ENCODE measurements around the gene NRG3. TPM values are rescaled to one million over a fixed set of nuclear protein-coding genes. Genes with fewer than 3 reads are reported as not detected.

Gene NRG3
- total and polyA plus RNA-seq, 7 donors = 0.03 to 0.10 TPM; not detected in 5

DNA sequence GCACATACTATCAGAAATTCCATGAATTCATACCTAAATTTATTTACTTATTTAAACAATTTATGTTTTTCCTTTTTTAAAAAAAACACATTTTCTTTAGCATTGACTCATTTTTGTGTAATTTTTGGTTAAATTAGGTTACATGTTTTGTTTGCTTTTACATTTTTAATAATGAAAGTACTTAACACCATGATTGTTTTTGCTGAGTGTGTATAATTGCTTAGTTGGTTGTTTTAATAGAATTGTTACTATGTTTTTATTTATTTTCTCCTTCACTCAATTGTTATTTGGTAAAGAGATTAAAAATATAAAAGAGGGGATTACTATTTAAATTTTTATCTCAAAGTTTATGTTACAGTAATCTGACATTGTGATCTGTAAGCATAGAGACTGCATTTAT, 508.4 kb downstream of the NRG3 start:
- DNase-seq (no peak), ATAC-seq (no peak)
- Histone ChIP-seq H3K4me3 (no peak overlapping the region), H3K36me3 (ENCODE audit: insufficient read depth in 1 of 2, low read depth in 1 of 2) (no peaks in the 10 kb centered on the region), H3K27me3 (ENCODE audit: insufficient read depth in 3 of 3, low read length in 2 of 3) (no peaks in the 10 kb centered on the region), H3K4me1 (no peaks in the 10 kb centered on the region), H3K27ac (no peak overlapping the region), H3K9me3 (no peaks in the 10 kb centered on the region)
- intact Hi-C loops (cut with DNase I) = no loop called here
- TF ChIP-seq CTCF (IDR thresholded peaks at IDR 0.05) = no peak

DNA sequence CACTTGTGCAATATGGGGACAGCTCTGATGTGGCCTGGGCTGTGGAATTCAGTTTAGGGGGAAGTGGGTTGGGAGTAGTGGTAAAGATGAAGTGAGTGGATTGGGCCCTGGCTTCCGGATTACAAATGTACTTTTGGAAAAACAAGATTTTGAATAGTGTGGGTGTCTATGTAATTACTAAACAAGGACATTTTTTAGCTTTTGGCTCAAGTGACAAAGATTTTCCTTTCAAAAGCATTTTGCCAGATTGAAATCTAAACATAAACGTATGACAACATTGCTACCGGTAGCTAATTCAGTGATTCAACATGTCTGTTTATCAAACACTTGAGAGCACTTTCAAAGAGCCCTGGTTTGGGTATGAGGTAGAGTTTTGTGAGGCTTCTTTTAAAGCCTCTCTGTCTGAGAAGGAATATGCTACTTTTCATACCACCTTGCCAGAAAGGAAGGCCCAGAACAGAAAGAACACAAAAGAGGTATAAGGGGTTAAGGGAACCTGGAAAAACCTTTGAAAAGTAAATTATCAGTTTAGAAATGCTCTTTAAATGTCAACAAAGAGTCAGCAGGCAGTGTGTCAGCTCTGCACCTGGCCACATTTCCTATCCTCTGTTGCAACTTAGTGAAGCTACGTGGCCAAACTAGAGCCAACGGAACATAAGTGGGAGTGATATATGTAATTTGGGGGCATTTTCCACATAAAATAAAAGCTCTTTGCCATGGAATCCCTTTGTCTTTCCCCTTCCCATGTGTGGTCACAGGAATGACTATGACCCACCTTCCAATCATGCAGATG, 516.1 kb downstream of the NRG3 start:
- H3K36me3 ChIP-seq (ENCODE audit: insufficient read depth in 1 of 2, low read depth in 1 of 2) = no peaks in the 10 kb centered on the region
- H3K9me3 ChIP-seq = no peaks in the 10 kb centered on the region
- ATAC-seq (no peak), DNase-seq (no peak)
- no peak for TF ChIP-seq CTCF (IDR thresholded peaks at IDR 0.05)
- H3K27ac ChIP-seq = no peak overlapping the region
- H3K4me3 ChIP-seq = no peak overlapping the region
- intact Hi-C loops (cut with DNase I) = no loop called here
- no peaks in the 10 kb centered on the region for H3K27me3 ChIP-seq (ENCODE audit: insufficient read depth in 3 of 3, low read length in 2 of 3)
- no peaks in the 10 kb centered on the region for H3K4me1 ChIP-seq
- 73 to 82% (median 81%) methylated on average over 5 of the region's 5 CpGs for WGBS, 3 donors

GRCh38 chr10:82391971-82392370, 517.0 kb downstream of the NRG3 start:
- Histone ChIP-seq H3K27ac (no peak overlapping the region), H3K4me1 (no peaks in the 10 kb centered on the region), H3K4me3 (no peak overlapping the region), H3K36me3 (ENCODE audit: insufficient read depth in 1 of 2, low read depth in 1 of 2) (no peaks in the 10 kb centered on the region), H3K27me3 (ENCODE audit: insufficient read depth in 3 of 3, low read length in 2 of 3) (no peaks in the 10 kb centered on the region), H3K9me3 (no peaks in the 10 kb centered on the region)
- DNase-seq (no peak), ATAC-seq (no peak)
- no peak for TF ChIP-seq CTCF (IDR thresholded peaks at IDR 0.05)
- WGBS, 3 donors = 53 to 70% (median 66%) methylated on average over 4 of the region's 4 CpGs
- intact Hi-C loops (cut with DNase I) = no loop called here

DNA sequence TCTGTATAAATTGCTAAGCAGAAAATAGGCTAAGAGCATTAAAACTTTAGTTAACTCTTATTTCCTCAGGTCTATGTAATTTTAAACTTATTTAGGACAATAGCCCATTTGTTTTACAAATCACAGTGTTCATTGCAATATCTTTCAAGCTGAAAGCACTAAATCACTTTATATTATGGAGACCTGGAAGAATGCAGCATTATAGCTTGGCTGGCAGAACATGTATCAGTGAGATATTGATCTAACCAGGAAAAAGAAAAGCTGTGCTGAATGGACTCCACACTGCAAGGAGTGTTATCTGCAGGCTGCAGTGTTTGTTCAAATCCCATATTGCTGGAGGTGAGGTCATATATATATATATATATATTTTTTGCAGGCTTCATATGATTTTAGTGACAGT, 517.5 kb downstream of the NRG3 start:
- ATAC-seq (no peak), DNase-seq (no peak)
- H3K4me3 ChIP-seq = no peak overlapping the region
- no peaks in the 10 kb centered on the region for H3K4me1 ChIP-seq
- no peaks in the 10 kb centered on the region for H3K9me3 ChIP-seq
- no peaks in the 10 kb centered on the region for H3K36me3 ChIP-seq (ENCODE audit: insufficient read depth in 1 of 2, low read depth in 1 of 2)
- intact Hi-C loops (cut with DNase I) = no loop called here
- no peak for TF ChIP-seq CTCF (IDR thresholded peaks at IDR 0.05)
- no peak overlapping the region for H3K27ac ChIP-seq
- no peaks in the 10 kb centered on the region for H3K27me3 ChIP-seq (ENCODE audit: insufficient read depth in 3 of 3, low read length in 2 of 3)

DNA sequence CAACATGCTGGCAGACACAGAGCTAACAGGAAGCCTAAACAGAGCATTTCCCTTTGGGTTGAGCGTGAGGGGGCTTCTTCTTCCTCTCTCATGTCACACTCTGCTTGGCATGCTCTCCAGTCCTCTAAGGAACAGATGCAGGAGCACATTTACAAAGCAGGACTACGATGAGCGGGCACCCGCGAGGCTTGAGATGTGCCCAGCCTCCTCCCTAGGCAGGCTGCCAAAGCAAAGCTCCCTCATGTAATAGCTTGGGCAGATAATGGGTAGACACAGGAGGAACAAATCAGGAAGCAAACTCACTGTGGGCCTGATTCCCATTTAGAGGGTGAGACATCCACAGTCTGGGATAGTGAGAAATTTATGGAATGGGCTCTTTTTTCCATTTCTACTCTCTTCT, 519.1 kb downstream of the NRG3 start:
- WGBS, 3 donors = 48 to 55% (median 51%) methylated on average over 5 of the region's 5 CpGs
- no peak for ATAC-seq

More for the DNA sequence above, 519.1 kb downstream of the NRG3 start:
- H3K27ac ChIP-seq = no peak overlapping the region
- no peaks in the 10 kb centered on the region for H3K27me3 ChIP-seq (ENCODE audit: insufficient read depth in 3 of 3, low read length in 2 of 3)
- no peaks in the 10 kb centered on the region for H3K4me1 ChIP-seq
- no peak overlapping the region for H3K4me3 ChIP-seq
- intact Hi-C loops (cut with DNase I) = no loop called here
- TF ChIP-seq CTCF (IDR thresholded peaks at IDR 0.05) = no peak
- no peaks in the 10 kb centered on the region for H3K36me3 ChIP-seq (ENCODE audit: insufficient read depth in 1 of 2, low read depth in 1 of 2)
- H3K9me3 ChIP-seq = no peaks in the 10 kb centered on the region
- DNase-seq = no peak
